Measurements from ENCODE around the gene SHB.

SHB gene

GRCh38 chr9:37956904-37957663 lies 111.9 kb downstream of the SHB start:
- no peak overlapping the region for H3K4me3 ChIP-seq (ENCODE audit: low read depth, low read length)
- no peak for TF ChIP-seq CTCF (IDR thresholded peaks at IDR 0.05; ENCODE audit: low read depth, low read length, missing control alignments)
- in situ Hi-C loops (cut with HindIII; ENCODE audit: low sequenced_read_pairs): no loop called here
- DNase-seq (ENCODE audit: low read depth): no peak

- in situ Hi-C loops (cut with HindIII; ENCODE audit: low sequenced_read_pairs): no loop called here
- DNase-seq (ENCODE audit: low read depth): no peak
- TF ChIP-seq CTCF (IDR thresholded peaks at IDR 0.05; ENCODE audit: low read depth, low read length, missing control alignments): no peak
- H3K4me3 ChIP-seq (ENCODE audit: low read depth, low read length): no peak overlapping the region
These were observed 112.6 kb downstream of the SHB start for GRCh38 chr9:37956423-37956820.

- no peak for DNase-seq (ENCODE audit: low read depth)
- TF ChIP-seq CTCF (IDR thresholded peaks at IDR 0.05; ENCODE audit: low read depth, low read length, missing control alignments): no peak
- in situ Hi-C loops (cut with HindIII; ENCODE audit: low sequenced_read_pairs): no loop called here
- no peak overlapping the region for H3K4me3 ChIP-seq (ENCODE audit: low read depth, low read length)
These were observed 113.1 kb downstream of the SHB start for GRCh38 chr9:37955781-37956422.

GRCh38 chr9:37954581-37954981 lies 114.4 kb downstream of the SHB start:
- in situ Hi-C loops (cut with HindIII; ENCODE audit: low sequenced_read_pairs): no loop called here
- no peak for DNase-seq (ENCODE audit: low read depth)
- TF ChIP-seq CTCF (IDR thresholded peaks at IDR 0.05; ENCODE audit: low read depth, low read length, missing control alignments): no peak
- H3K4me3 ChIP-seq (ENCODE audit: low read depth, low read length): no peak overlapping the region

- no peak for TF ChIP-seq CTCF (IDR thresholded peaks at IDR 0.05; ENCODE audit: low read depth, low read length, missing control alignments)
- in situ Hi-C loops (cut with HindIII; ENCODE audit: low sequenced_read_pairs): no loop called here
- peak; percentile 75 for DNase-seq (ENCODE audit: low read depth)
- no peak overlapping the region for H3K4me3 ChIP-seq (ENCODE audit: low read depth, low read length)
These were observed 115.1 kb downstream of the SHB start for GRCh38 chr9:37953775-37954437.

GRCh38 chr9:37953206-37953774 lies 115.7 kb downstream of the SHB start:
- DNase-seq (ENCODE audit: low read depth): no peak
- no peak overlapping the region for H3K4me3 ChIP-seq (ENCODE audit: low read depth, low read length)
- in situ Hi-C loops (cut with HindIII; ENCODE audit: low sequenced_read_pairs): no loop called here

More at GRCh38 chr9:37953206-37953774, 115.7 kb downstream of the SHB start:
- no peak for TF ChIP-seq CTCF (IDR thresholded peaks at IDR 0.05; ENCODE audit: low read depth, low read length, missing control alignments)
